Neural cell (in vitro differentiated cells): ENCODE data around the gene EXPH5. TPM values are rescaled to one million over a fixed set of nuclear protein-coding genes. Genes with fewer than 3 reads are reported as not detected.

Experiments used
- H2AFZ ChIP-seq: fragments of 200-600, 300-800 bp; sonication (generic), shearing (Covaris generic); 2 replicates; pipeline ENCODE4 v1.6.0; 2014; ENCODE audit warnings: low read depth, mild to moderate bottlenecking, antibody characterized with exemption, low read length, moderate library complexity
- H3F3A ChIP-seq: fragments of 200-600 bp; shearing (Covaris generic); 2 replicates; pipeline ENCODE4 v1.6.1; 2016; ENCODE audit warnings: mild to moderate bottlenecking, moderate library complexity, mixed read lengths, antibody characterized with exemption, low read length; ENCODE audit not compliant: insufficient read depth, poor library complexity, severe bottlenecking
- H3K27ac ChIP-seq: fragments of 200-600, 300-800 bp; sonication (generic), shearing (Covaris generic); 2 replicates; pipeline ENCODE4 v1.5.1; 2014; ENCODE audit warnings: mild to moderate bottlenecking, low read length, moderate library complexity
- H3K27me3 ChIP-seq: fragments of 300-800, 200-600 bp; sonication (generic), shearing (Covaris generic); 2 replicates; pipeline ENCODE4 v1.6.0; 2014; ENCODE audit warnings: mild to moderate bottlenecking, low read depth, low read length, moderate library complexity; ENCODE audit not compliant: insufficient read depth
- H3K36me3 ChIP-seq: fragments of 300-800, 200-600 bp; sonication (generic), shearing (Covaris generic); 2 replicates; pipeline ENCODE4 v1.5.1; 2014; ENCODE audit warnings: mild to moderate bottlenecking, antibody characterized with exemption, low read length, moderate library complexity; ENCODE audit not compliant: insufficient read depth
- H3K4me2 ChIP-seq: fragments of 300-800, 200-600 bp; sonication (generic), shearing (Covaris generic); 2 replicates; pipeline ENCODE4 v1.6.0; 2014; ENCODE audit warnings: mild to moderate bottlenecking, low read length
- H3K4me3 ChIP-seq: fragments of 300-800, 200-600 bp; sonication (generic), shearing (Covaris generic); 2 replicates; pipeline ENCODE4 v1.5.1; 2014; ENCODE audit warnings: mild to moderate bottlenecking, low read length, moderate library complexity
- H3K79me2 ChIP-seq: fragments of 200-600 bp; shearing (Covaris generic); replicated peaks from 2 replicates; pipeline ENCODE4 v1.6.0; 2014; ENCODE audit warnings: mild to moderate bottlenecking, low read length, moderate library complexity; ENCODE audit not compliant: insufficient read depth
- H3K9ac ChIP-seq: fragments of 300-800, 200-600 bp; sonication (generic), shearing (Covaris generic); 2 replicates; pipeline ENCODE4 v1.6.1; 2016; ENCODE audit warnings: mild to moderate bottlenecking, low read length, mixed read lengths
- H3K9me2 ChIP-seq: fragments of 200-600 bp; shearing (Covaris generic); 2 replicates; pipeline ENCODE4 v1.6.1; 2016; ENCODE audit warnings: mild to moderate bottlenecking, low read length, mixed read lengths; ENCODE audit not compliant: insufficient read depth
- H3K9me3 ChIP-seq: fragments of 200-600, 300-800 bp; sonication (generic), shearing (Covaris generic); 2 replicates; pipeline ENCODE4 v1.6.1; 2016; ENCODE audit warnings: mild to moderate bottlenecking, mixed run types, low read length, moderate library complexity, mixed read lengths
- H4K20me1 ChIP-seq: fragments of 200-600 bp; shearing (Covaris generic); 2 replicates; pipeline ENCODE4 v1.6.1; 2016; ENCODE audit warnings: mild to moderate bottlenecking, mixed run types; ENCODE audit not compliant: insufficient read depth
- CTCF ChIP-seq: fragments of 450-650 bp; IDR thresholded peaks from 2 replicates; pipeline ENCODE4 v1.5.1; 2014; ENCODE audit warnings: antibody characterized with exemption, mild to moderate bottlenecking, moderate library complexity; ENCODE audit not compliant: poor library complexity, severe bottlenecking
- EP300 ChIP-seq: fragments of 450-650 bp; conservative IDR thresholded peaks from 2 replicates; pipeline ENCODE4 v1.6.1; 2014; ENCODE audit warnings: antibody characterized with exemption, mild to moderate bottlenecking, moderate library complexity; ENCODE audit not compliant: poor library complexity, severe bottlenecking
- EZH2 ChIP-seq: fragments of 200-600, 300-800 bp; shearing (Covaris generic), sonication (generic); IDR thresholded peaks from 2 replicates; pipeline ENCODE4 v1.6.1; 2014; ENCODE audit warnings: antibody characterized with exemption, low read length, borderline replicate concordance, mild to moderate bottlenecking; ENCODE audit not compliant: insufficient read depth, poor library complexity, severe bottlenecking
- MXI1 ChIP-seq: fragments of 450-650 bp; conservative IDR thresholded peaks from 2 replicates; pipeline ENCODE4 v1.6.1; 2014; ENCODE audit warnings: antibody characterized with exemption, mild to moderate bottlenecking; ENCODE audit not compliant: poor library complexity, severe bottlenecking
- POLR2AphosphoS5 ChIP-seq: IDR thresholded peaks from 2 replicates; pipeline ENCODE4 v1.6.1; 2012
- RAD21 ChIP-seq: fragments of 450-650 bp; conservative IDR thresholded peaks from 2 replicates; pipeline ENCODE4 v1.6.1; 2014; ENCODE audit warnings: antibody characterized with exemption, mild to moderate bottlenecking, moderate library complexity
- REST ChIP-seq: IDR thresholded peaks from 2 replicates; pipeline ENCODE4 v1.6.1; 2012; ENCODE audit warnings: borderline replicate concordance
- SMC3 ChIP-seq: fragments of 450-650 bp; conservative IDR thresholded peaks from 2 replicates; pipeline ENCODE4 v1.6.1; 2014; ENCODE audit warnings: antibody characterized with exemption, mild to moderate bottlenecking, moderate library complexity; ENCODE audit not compliant: poor library complexity
- TAF1 ChIP-seq: IDR thresholded peaks from 2 replicates; pipeline ENCODE4 v1.6.1; 2012; ENCODE audit warnings: low read depth
- polyA plus RNA-seq: library from polyadenylated mRNA; depleted of rRNA; stranded (reverse); fragments of >200 nt; gene quantifications from 2 replicates; pipeline ENCODE4 v1.2.3, GENCODE V29; 2014

Gene EXPH5
- polyA plus RNA-seq, 1 donor from 2014 or later = not detected

- Histone ChIP-seq H3K9me3 (peaks cover 4% of the 10 kb centered on the region), H3K79me2 (no peaks in the 10 kb centered on the region), H2AFZ (no peak overlapping the region), H3K36me3 (no peaks in the 10 kb centered on the region), H3K4me2 (no peak overlapping the region), H3F3A (no peaks in the 10 kb centered on the region), H3K27me3 (no peaks in the 10 kb centered on the region), H4K20me1 (no peaks in the 10 kb centered on the region), H3K4me3 (no peak overlapping the region), H3K27ac (no peak overlapping the region), H3K9me2 (no peaks in the 10 kb centered on the region), H3K9ac (no peak overlapping the region)
- TF ChIP-seq EZH2 = no peak
- no peak for TF ChIP-seq MXI1
- TF ChIP-seq SMC3 = no peak
- TF ChIP-seq CTCF = no peak
- no peak for TF ChIP-seq RAD21
- no peak for TF ChIP-seq REST
- no peak for TF ChIP-seq POLR2AphosphoS5
- no peak for TF ChIP-seq TAF1
- TF ChIP-seq EP300 = no peak
These were observed 8.6 kb downstream of the EXPH5 start for GRCh38 chr11:108584973-108585372.

- Histone ChIP-seq H3K27ac (no peak overlapping the region), H2AFZ (no peak overlapping the region), H4K20me1 (no peaks in the 10 kb centered on the region), H3K4me3 (no peak overlapping the region), H3K9me3 (peaks cover 4% of the 10 kb centered on the region), H3K4me2 (no peak overlapping the region), H3F3A (no peaks in the 10 kb centered on the region), H3K9ac (no peak overlapping the region), H3K79me2 (no peaks in the 10 kb centered on the region), H3K9me2 (no peaks in the 10 kb centered on the region), H3K27me3 (no peaks in the 10 kb centered on the region), H3K36me3 (no peaks in the 10 kb centered on the region)
- TF ChIP-seq EZH2 (no peak), MXI1 (no peak), POLR2AphosphoS5 (no peak), CTCF (no peak), SMC3 (no peak), RAD21 (no peak), REST (no peak), TAF1 (no peak), EP300 (no peak)
These were observed 12.9 kb downstream of the EXPH5 start for GRCh38 chr11:108580645-108581044.
